DND-41 (cell line): ENCODE results near the gene CDSN.

Source experiments
- ATAC-seq: fragments of 200-7000 bp; cut with Tn5 transposase; 3 replicates; pipeline ENCODE4 v1.9.1; 2021; ENCODE audit warnings: low read depth; ENCODE audit not compliant: insufficient read depth
- DNase-seq: peaks from one replicate; pipeline ENCODE4 v3.0.0-alpha.2; 2020
- H2AFZ ChIP-seq: 2 replicates; pipeline ENCODE4 v1.6.0; 2012; ENCODE audit warnings: low read depth, low read length
- H3K27ac ChIP-seq: 2 replicates; pipeline ENCODE4 v1.5.1; 2012; ENCODE audit warnings: low read length, inconsistent platforms
- H3K27me3 ChIP-seq: fragments of 200-600 bp; sonication (generic); 2 replicates; pipeline ENCODE4 v1.6.0; 2012; ENCODE audit warnings: low read length, mild to moderate bottlenecking, inconsistent platforms; ENCODE audit not compliant: insufficient read depth, poor library complexity
- H3K36me3 ChIP-seq: 2 replicates; pipeline ENCODE4 v1.5.1; 2012; ENCODE audit warnings: low read length, inconsistent platforms; ENCODE audit not compliant: insufficient read depth
- H3K4me1 ChIP-seq: 2 replicates; pipeline ENCODE4 v1.5.1; 2012; ENCODE audit warnings: mild to moderate bottlenecking, low read length; ENCODE audit not compliant: insufficient read depth
- H3K4me2 ChIP-seq: 2 replicates; pipeline ENCODE4 v1.6.0; 2012; ENCODE audit warnings: mild to moderate bottlenecking, moderate library complexity, low read length, inconsistent platforms; ENCODE audit not compliant: insufficient read depth
- H3K4me3 ChIP-seq, 2 experiments: fragments of 200-600 bp in 1 of 2; shearing (Covaris generic) in 1 of 2; 2 replicates each; pipeline ENCODE4 v1.5.1; 2012 to 2016; ENCODE audit warnings: inconsistent platforms in 2 of 2, low read length in 2 of 2, mild to moderate bottlenecking in 2 of 2, low read depth in 1 of 2, moderate library complexity in 1 of 2
- H3K79me2 ChIP-seq: 2 replicates; pipeline ENCODE4 v1.6.0; 2012; ENCODE audit warnings: low read length, inconsistent platforms; ENCODE audit not compliant: insufficient read depth
- H3K9ac ChIP-seq: 2 replicates; pipeline ENCODE4 v1.6.0; 2012; ENCODE audit warnings: low read depth, mild to moderate bottlenecking, inconsistent platforms, low read length, moderate library complexity
- H3K9me3 ChIP-seq: 2 replicates; pipeline ENCODE4 v1.5.1; 2012; ENCODE audit warnings: low read length, moderate library complexity, mild to moderate bottlenecking, inconsistent platforms; ENCODE audit not compliant: insufficient read depth, severe bottlenecking
- H4K20me1 ChIP-seq: 2 replicates; pipeline ENCODE4 v1.6.0; 2012; ENCODE audit warnings: low read length; ENCODE audit not compliant: insufficient read depth
- EZH2 ChIP-seq: IDR thresholded peaks from 3 replicates; pipeline ENCODE4 v1.6.1; 2012; ENCODE audit warnings: borderline replicate concordance, low read depth, mild to moderate bottlenecking, moderate library complexity, low read length, inconsistent platforms; ENCODE audit not compliant: severe bottlenecking
- TF ChIP-seq, protein P1 (sequence below): IDR thresholded peaks from 2 replicates; pipeline ENCODE4 v1.5.1; 2012; ENCODE audit warnings: borderline replicate concordance, low read length, moderate library complexity, mild to moderate bottlenecking; ENCODE audit not compliant: poor library complexity, severe bottlenecking; ENCODE audit errors: extremely low read depth

Gene CDSN

GRCh38 chr6:31111712-31112111, 8.5 kb downstream of the CDSN start:
- Histone ChIP-seq H3K9me3 (no peaks in the 10 kb centered on the region), H3K27me3 (peaks cover 47% of the 10 kb centered on the region), H4K20me1 (no peaks in the 10 kb centered on the region), H3K4me1 (no peaks in the 10 kb centered on the region), H3K9ac (no peak overlapping the region), H3K27ac (no peak overlapping the region), H3K79me2 (no peaks in the 10 kb centered on the region), H3K4me2 (no peak overlapping the region), H2AFZ (no peak overlapping the region), H3K4me3 (no peak overlapping the region), H3K36me3 (no peaks in the 10 kb centered on the region)
- ATAC-seq (no peak), DNase-seq (no peak)
- TF ChIP-seq, protein P1, sequence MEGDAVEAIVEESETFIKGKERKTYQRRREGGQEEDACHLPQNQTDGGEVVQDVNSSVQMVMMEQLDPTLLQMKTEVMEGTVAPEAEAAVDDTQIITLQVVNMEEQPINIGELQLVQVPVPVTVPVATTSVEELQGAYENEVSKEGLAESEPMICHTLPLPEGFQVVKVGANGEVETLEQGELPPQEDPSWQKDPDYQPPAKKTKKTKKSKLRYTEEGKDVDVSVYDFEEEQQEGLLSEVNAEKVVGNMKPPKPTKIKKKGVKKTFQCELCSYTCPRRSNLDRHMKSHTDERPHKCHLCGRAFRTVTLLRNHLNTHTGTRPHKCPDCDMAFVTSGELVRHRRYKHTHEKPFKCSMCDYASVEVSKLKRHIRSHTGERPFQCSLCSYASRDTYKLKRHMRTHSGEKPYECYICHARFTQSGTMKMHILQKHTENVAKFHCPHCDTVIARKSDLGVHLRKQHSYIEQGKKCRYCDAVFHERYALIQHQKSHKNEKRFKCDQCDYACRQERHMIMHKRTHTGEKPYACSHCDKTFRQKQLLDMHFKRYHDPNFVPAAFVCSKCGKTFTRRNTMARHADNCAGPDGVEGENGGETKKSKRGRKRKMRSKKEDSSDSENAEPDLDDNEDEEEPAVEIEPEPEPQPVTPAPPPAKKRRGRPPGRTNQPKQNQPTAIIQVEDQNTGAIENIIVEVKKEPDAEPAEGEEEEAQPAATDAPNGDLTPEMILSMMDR = no peak
- no peak for TF ChIP-seq EZH2

DNA sequence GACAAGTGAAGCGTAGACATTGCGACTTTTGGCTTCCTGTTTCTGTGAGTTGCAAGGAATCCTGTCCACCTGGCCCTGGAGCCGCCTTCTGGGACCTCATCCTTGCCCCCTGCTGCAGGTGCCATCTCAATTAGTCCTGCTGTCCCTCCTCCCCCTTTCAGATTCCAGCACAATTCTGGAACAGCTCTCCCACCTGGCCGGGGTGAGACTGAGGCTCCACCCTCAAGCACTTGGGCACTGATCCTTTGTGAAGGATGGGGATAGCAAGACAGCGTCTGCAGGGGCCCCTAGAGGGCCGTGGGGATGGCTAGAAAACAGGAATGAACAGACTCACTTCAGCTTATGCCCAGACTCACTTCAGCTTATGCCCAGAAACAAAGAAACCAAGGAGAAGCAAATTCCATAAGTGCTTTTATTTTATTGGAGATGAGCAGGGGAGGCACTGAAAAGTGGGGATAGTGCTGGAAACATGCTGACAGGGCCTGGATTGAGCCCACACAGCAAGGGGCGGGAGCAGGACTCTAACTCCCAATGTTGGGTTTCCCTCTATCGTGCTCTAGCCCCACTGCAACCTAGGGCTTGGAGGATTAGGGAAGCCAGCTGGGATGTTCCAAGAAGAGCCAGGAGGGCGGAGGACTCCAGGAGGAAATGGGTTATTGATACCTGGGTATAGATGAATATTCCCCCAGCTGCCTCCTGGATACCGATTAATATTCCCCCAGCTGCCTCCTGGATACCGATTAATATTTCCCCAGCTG, 9.2 kb downstream of the CDSN start:
- H3K27ac ChIP-seq = no peak overlapping the region
- TF ChIP-seq, protein P1 = no peak
- no peak for TF ChIP-seq EZH2
- H3K79me2 ChIP-seq = no peaks in the 10 kb centered on the region
- H2AFZ ChIP-seq = no peak overlapping the region
- no peaks in the 10 kb centered on the region for H3K4me1 ChIP-seq
- peaks cover 42% of the 10 kb centered on the region for H3K27me3 ChIP-seq
- no peak for ATAC-seq
- H3K9me3 ChIP-seq = no peaks in the 10 kb centered on the region
- no peak overlapping the region for H3K9ac ChIP-seq
- no peak for DNase-seq
- no peaks in the 10 kb centered on the region for H3K36me3 ChIP-seq
- no peak overlapping the region for H3K4me2 ChIP-seq
- no peak overlapping the region for H3K4me3 ChIP-seq
- H4K20me1 ChIP-seq = no peaks in the 10 kb centered on the region

DNA sequence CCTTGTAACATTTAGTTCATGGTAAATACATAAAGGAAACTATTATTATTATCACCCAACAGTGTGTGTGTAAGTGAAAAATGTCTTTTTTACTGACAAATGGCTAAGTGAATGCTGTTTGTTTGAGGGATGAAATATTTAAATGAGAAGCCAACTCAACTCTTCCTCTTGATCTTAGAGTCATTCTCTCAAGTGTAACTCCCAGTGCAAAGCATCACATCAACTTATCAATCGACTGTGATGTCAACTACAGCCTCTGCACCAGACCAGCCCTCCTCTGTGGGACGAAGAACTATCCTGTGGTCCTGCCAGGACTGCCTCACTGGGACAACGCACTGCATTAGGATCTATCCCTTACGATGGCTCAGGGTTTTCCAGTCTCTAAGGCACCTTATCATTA, 13.2 kb downstream of the CDSN start:
- no peak for ATAC-seq
- no peak overlapping the region for H2AFZ ChIP-seq
- no peak for DNase-seq
- H3K27me3 ChIP-seq = peaks cover 18% of the 10 kb centered on the region
- TF ChIP-seq, protein P1 = no peak
- TF ChIP-seq EZH2 = no peak
- no peak overlapping the region for H3K4me2 ChIP-seq
- H3K36me3 ChIP-seq = no peaks in the 10 kb centered on the region
- H3K4me3 ChIP-seq = no peak overlapping the region
- H4K20me1 ChIP-seq = no peaks in the 10 kb centered on the region
- no peaks in the 10 kb centered on the region for H3K4me1 ChIP-seq
- H3K27ac ChIP-seq = no peak overlapping the region
- no peak overlapping the region for H3K9ac ChIP-seq
- H3K9me3 ChIP-seq = no peaks in the 10 kb centered on the region
- H3K79me2 ChIP-seq = no peaks in the 10 kb centered on the region
